ENCODE measurements around the gene SLC2A1.

Gene SLC2A1

DNA sequence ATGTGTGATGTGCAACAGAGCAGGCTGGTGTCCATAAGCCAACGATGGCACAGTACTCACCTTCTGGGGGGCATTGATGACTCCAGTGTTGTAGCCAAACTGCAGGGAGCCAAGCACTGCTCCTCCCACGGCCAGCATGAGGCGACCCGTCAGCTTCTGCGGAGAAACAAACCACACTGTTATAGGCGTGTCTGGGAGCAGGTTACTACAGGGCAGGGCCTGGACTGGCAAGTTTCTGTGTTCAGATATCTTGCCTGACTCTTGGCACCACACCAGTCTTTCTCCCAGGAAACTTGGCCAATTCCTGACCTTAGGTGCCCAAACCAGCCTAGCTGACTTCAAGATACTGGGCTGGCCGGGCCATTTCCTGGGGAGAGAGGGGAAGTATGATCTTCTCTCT, 15.5 kb downstream of the SLC2A1 start:
- no peak overlapping the region for H3K4me3 ChIP-seq (ENCODE audit: low read depth, low read length)

DNA sequence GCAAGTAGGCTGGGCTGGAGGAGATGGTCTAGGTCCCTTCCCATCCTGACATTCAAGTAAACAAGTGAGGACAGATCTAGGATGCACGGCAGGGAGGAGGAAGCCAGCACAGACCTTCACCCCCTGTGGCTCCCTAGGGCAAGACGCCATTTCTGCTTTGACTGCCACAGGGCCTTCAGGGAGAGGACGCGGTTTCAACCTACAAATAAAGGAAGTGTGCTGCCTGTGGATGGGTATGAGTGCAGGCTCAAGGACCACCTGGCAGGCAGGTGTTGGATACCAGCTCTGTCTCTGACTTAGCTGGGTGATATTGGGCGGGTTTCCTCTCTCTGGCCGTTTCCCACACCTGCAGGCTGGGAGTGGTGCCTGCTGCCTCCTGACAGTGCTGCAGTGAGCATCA, 16.2 kb downstream of the SLC2A1 start:
- H3K4me3 ChIP-seq (ENCODE audit: low read depth, low read length): no peak overlapping the region

DNA sequence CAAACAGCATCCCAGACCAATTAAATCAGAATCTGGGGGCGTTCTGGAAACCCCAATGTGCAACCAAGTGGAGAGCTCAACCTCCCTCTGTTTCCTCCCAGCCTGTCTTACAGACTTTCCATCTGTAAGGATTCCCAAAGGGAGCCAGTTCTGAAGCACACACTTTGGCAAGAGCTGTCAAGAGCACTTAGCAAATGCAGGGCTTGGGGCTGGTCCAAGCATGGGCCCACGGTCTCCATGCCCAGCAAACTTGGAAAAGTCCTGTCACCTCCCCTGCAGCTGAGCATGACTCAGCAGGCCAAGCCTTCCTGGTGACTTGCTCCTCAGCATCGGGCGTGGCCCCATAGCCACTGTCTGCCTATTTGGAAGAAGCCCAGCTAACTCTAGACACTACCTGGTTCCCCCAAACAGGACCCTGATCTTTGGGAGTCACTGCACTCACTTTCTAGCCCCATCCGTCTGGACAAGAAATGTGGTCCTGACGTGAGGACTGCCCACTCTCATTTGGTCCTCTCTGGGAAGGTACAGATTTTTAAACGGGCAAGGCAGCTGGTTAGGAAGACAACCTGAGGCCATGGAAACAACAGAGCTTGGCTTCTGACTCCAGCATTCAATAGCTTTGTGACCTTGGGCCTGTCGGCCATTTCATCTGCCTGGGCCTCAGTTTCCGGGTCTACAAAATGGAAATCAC, 16.9 kb downstream of the SLC2A1 start:
- no peak overlapping the region for H3K4me3 ChIP-seq (ENCODE audit: low read depth, low read length)

DNA sequence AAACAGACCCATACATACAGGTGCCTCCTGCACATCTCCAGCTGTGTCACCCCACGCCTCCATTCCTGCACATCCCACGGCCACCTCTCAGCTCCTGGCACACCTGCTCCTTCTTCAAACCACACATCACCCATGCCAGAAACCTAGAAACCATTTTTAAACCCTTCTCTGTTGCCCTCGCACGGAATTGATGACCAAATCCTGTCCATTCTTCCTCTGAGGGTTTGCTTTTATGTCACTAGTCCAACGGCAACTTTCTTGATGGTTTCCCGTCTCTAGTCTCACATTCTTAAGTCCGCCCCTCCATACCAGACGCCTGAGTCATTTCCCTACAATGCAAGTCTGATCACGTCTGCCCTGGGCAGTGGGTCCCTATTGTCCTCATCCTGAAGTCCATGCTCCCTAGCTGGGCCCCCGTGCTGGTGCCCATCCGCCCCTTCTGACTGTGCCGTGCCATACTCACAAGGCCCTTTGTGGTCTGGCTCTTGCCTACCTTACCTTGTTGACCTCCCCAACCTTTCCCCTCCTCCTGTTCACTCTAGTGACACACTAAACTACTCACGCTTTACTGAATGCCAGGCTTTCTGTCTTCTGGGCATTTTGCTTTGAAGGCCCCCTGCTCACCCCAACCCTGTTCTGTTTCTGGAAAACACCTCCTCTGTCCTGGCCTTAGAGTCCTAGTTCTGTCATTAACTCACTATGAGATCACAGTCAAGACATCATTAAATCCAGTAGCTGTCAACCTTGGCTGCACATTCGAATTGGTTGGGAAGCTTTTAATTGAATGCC, 17.6 kb downstream of the SLC2A1 start:
- H3K4me3 ChIP-seq (ENCODE audit: low read depth, low read length): no peak overlapping the region

DNA sequence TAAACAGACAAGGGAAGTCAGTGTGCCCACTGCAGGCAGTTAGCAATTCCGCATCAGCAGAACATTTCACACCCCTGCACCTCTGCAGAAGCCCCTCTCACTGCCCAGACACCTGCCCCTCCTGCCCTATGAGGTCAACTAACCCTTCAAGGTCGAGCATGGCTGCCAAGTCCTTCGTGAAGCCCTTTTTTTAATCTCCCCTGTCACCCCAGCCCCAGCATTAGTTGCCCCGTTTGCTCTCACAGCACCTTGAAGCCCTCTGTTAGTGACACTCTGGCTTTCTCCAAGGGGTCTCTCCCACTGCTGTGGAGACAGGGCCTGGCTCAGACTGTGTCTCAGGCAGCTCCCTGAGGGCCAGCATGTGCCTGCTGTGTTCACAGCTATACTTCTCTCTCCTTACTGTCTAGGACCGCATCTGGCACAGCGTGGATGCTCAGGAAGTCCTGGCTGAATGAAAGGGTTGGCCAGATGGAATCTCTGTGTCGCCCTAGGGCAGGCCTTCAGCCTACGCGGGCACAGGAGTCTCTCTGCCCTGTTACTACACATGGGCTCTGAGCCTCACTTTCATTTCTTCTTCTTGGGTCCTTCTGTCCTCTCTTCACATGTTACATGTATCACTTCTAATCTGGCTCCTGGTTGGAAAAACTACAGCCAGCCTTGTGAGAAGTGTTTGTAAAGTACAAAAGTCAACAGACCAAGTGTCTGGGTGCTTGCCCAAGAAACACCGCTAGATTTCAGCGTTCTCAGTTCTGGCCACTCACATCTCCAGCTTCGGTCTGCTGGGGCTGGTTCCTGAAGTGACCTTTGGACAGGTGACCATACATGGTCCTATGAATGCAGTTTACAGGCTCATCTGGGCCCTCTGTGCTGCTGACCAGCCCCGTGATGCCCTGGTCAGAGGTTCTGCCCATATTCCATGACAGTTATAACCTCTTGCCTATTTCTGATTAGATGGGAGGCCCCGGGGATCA, 19.7 kb downstream of the SLC2A1 start:
- H3K4me3 ChIP-seq (ENCODE audit: low read depth, low read length): no peak overlapping the region

DNA sequence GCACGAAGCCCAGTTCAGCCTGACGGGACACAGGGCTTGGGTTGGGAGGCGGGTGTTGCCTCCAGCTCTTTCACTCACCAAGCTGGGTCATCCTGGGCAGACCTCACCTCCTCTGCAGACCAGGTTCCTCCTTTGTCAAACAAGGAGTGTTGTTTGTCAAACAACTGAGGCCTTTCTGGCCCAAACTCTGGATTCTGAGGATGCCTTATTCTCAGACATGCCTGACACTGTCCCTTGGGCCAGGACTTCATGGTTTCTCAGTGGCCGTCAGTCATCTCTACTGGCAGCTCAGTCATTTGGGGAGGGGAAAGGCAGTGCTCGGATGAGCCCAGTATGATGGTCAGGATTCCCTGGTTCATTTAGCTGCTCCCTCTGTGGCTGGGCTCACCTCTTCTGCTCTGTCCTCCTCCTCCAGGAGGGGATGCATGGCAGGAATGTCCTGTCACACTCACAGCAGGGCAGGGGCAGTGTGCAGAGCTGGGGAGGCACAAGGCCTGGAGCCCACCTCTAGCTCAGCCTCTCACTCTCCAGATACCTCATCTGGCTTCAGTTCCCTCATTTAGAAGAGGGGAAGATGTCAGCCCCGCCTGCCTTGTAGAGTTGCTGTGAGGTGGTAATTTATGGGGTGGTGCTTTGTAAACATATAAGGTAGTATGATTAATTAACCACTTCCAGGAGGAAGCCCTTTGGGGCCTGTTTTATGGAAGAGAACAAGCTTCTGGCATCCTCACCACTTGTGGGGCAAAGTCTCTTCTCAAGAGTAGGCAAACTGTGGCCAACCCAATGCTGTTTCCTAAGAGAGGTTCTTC, 20.6 kb downstream of the SLC2A1 start:
- H3K4me3 ChIP-seq (ENCODE audit: low read depth, low read length): no peak overlapping the region

DNA sequence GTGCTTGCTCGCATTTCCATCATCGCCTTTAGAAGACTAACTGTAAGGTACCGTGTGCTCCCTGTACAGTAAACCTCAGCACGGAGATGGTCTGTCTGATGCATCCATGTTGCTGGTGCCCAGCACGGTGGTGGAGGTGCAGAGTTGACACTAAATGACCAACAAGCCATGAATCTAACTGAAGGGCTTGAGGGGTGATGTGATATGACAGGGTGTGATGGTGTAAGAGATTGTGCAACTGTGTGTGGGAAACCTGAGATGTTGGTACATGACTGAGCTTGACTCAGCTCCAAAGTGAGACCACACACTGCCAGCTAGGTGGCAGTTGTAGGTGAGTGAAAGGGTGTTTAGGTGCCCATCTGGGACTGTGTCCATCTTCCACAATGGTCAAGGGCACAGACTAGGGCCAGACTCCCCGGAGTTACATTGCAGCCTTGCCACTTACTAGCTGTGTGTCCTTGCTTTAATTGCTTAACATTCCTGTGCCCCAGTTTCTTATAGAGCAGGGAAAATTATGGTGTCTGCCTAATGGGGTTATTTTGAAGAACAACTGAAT, 21.4 kb downstream of the SLC2A1 start:
- no peak overlapping the region for H3K4me3 ChIP-seq (ENCODE audit: low read depth, low read length)

DNA sequence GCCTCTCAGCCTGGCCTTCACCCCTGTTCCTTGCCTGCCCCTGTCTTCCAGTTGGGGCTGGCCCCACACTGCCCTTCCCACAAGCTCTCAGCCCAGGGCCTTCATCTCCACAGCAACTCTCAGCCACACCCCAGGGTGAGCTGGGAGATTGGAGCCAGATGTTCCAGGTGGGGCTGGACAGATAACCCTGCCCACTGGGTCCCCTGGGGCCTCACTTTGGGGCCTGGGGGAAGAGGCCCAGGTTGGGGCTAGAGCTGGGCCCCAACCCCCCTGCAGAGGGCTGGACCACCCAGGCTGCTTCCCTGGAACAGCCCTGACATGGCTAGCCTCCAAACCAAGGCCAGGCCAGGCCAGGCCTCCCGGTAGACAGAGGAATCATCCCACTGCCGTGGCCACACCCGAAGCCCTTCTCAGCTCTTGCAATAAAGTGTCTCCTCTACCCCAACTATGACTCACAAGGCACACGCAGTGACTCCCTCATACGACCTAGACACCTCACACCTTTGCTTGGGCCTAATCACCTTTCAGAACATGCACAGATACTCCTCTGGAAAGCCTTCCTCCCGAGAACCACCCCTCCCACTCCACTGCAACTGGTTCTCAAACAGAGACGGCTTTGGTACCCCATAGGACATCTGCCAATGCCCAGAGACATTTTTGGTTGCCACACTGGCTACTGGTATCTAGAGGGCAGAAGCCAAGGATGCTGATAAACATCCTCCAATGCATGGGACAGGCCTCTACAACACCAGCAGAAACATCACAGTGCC, 22.2 kb downstream of the SLC2A1 start:
- no peak overlapping the region for H3K4me3 ChIP-seq (ENCODE audit: low read depth, low read length)

DNA sequence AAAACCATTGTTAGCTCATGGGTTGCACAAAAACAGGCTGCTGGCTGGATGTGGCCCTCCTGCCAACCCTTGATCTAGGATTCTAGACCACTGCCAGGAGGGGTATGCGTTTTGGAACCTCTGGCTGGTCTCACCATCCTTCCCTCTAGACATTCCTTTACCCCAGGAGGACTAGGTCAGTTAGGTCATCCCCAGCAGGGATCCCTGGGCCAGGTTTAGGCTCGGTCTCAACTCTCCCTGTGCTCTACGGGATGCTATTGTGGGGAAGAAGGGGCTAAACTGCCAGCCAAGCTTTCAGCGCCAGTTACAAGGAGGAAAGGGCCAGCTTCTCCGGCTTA, 22.7 kb downstream of the SLC2A1 start:
- no peak overlapping the region for H3K4me3 ChIP-seq (ENCODE audit: low read depth, low read length)

DNA sequence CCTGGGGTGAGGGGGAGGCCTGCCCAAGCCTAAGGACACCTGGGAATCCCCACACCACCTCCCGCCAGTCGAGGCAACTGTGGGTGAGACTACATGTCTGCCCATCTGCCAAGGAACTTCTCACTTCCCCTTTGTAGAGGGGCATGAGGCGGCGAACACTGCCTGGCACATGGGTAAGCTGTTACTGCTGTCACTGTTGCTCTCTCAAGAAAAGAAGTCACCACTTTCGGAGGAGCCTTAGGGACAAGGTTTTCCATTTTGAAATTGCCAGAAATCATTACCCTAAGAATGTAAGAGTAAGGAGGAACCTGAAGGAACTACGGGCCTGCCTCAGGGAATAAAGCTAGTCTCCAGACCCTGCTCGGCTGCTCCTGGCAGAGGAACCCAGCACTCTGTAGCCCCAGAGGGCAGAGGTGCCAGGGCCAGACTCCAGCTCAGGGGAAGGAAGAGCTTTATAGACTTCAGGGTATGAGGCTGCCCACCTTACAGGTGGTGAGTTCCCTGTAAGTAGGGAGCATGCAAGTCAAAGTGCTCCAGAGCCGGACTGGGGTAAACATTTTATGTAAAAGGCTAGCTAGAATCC, 23.3 kb downstream of the SLC2A1 start:
- H3K4me3 ChIP-seq (ENCODE audit: low read depth, low read length): no peak overlapping the region

DNA sequence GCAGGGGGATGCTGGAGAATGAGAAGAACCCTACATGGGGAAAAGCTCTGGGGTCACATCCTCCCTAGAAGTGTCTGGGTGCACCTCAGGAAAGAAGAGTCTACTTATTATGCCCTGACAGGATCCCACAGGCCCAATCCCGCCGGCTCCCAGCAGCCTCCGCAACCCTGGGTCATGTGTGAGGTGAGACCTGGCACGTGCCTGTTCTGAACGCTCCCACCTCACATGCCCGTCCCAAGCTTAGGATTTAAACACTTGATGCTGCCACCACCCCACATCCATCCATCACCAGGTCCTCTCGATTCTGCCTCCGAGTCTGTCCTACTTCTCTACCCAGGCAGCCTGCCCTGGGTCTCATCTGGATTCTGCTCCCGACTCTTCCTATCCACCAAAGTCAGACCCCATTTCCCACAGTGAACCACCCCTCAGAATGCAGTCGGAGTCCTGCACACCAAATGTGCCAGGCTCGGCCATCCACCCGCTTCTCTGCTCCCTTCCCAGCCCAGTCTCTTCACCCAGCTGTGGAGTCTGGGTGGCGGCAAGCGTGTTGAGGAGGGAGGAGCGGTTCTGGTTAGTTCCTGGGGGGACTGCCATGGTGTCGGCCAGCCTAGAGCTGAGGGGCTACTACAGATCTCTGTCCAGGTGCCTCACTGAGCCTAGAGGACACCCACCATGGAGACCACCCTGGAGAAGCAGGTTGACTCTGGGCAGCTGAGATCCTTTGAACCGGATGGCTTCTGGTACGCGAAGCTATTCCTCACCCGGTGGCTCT, 23.9 kb downstream of the SLC2A1 start:
- H3K4me3 ChIP-seq (ENCODE audit: low read depth, low read length): no peak overlapping the region

DNA sequence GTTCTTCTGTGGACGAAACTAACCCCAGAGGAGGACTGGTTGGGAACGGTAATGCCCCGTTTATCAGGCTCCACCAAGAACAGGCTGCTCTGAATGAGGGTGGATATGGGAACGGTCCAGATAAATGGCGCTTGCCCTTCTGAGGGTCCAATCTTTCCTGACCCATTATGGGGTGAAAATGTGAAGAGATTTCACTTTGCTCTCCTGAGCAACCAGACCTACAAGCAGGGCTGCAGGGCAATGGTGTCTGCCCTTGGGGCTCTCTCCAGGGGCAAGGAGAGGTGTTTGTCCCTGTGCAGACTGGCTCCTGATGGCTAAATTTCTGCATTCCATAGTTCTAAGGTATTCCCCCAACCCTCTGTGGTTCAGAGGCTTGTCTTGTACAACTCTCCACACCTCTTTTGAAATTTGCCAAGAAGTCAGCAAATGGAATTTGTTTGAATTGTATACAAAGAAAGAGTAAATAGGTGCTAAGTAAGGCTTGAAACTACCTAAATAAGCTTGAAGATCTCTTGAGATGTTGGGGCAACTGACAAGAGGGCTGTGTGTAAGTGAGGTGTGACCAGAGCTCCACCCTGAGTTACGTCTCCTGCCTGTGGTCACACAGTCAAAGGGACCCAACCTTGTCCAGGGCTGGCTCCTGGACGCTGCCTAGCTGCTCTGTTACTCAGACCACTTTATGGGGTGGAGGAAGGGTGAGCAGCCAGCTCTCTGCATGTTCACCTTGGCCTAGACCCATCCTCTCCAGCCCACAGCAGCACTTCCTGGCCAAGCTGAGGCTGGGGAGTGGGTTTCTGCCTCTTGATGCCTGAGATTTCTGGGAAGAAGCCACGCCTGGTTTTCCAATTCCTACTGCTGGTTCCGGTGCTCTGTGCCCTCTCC, 24.8 kb downstream of the SLC2A1 start:
- H3K4me3 ChIP-seq (ENCODE audit: low read depth, low read length): no peak overlapping the region

DNA sequence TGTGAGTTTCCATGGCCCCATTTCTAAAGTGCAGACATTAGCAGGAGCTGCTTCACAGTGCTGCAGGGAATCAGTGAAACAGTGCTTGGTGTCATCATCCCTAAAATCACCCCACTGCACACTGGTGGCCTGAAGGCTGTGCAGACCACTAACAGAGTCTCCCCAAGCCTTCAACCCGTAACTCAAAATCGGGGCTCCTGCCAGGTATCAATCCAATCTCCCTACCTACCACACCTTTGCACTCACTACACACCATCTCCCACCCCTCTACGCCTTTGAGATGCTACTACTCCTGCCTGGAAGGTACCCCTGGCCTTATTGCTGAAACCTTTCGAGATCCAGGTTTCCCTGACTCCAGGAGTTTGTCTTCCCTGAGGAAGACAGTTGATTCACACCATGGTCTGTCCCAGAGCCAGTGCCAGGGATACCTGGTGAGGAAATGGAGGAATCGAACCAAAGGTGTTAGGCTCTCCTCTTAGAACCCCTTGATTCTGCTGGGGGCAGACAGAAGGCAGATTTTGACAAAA, 25.5 kb downstream of the SLC2A1 start:
- no peak overlapping the region for H3K4me3 ChIP-seq (ENCODE audit: low read depth, low read length)

DNA sequence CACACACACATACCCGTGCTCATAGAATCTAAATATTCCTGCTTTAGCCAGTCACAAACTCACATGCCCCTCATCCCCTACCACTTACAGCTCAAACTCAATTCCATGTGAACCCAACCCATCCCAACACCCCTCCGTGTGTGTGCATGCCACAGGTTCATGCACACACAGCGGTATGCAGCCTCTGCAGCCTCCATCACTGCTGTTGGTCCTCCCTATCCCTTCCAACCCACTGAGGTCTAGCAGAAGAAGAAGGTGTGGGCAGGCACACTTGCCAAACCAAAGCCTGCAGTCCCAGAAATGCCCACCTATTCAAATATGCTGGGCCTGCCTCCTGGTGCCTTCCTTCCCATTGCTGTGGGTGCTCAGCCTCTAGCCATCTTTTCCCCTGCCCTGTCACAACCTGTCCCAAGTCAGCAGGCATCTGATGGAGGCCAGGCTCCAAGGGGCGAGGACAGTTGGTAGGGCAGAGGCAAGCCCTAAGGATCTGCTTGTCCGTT, 26.2 kb downstream of the SLC2A1 start:
- H3K4me3 ChIP-seq (ENCODE audit: low read depth, low read length): no peak overlapping the region

DNA sequence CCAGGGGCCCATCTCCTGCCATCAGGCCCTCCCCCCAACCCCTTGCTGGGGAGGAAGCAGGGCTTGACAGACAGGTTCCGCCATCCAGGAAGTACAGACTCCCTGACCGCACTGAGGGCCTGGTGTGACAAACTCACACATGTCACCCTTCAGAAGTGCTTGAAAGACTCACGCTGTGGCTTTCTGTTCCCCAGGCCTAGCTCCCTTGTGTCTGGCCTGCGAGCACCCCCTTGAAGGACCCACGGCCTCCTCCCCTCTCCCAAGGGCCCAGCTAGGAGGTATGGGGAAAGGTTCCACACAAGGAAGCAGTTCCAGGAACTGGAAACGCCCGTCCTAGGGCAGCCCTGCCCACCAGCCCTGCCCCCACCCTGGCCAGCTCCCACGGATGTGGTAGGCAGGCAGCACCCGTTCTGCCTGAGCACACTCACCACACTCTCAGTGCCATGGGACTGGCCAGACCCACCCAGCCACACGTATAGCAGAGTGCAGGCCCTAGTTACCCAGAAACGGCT, 26.7 kb downstream of the SLC2A1 start:
- no peak overlapping the region for H3K4me3 ChIP-seq (ENCODE audit: low read depth, low read length)

DNA sequence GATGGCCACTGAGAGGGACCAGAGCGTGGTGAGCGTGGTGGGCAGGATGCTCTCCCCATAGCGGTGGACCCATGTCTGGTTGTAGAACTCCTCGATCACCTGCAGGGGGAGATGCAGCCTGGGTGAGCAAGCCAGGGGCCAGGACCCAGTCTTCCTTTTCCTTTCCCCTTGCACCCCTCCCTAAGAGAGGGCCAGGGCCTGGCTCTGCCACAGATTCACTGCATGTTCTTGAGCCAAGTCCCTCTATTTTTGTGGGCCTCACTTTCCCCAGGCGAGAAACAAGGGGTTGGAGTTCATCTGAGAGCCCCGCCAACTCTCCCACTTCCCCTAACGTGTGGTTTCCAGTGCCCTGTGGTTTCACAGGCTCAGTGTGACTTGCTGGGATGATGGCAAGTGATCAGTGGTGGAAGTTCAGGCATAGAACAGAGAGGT, 27.5 kb downstream of the SLC2A1 start:
- no peak overlapping the region for H3K4me3 ChIP-seq (ENCODE audit: low read depth, low read length)
